SKM-1 treated with dmso at 0.1 percent for 144 hours (cell line): ENCODE results near the gene PRDM11.
"Not testable (repeated sequence)": the region's sequence is repeated elsewhere in the genome, so short reads cannot be mapped to it uniquely, and the experiment has no call there.

Experiments
- DNase-seq: peaks from one replicate; lab custom pipeline; 2025; ENCODE audit not compliant: unreplicated experiment; lab: John Stamatoyannopoulos, UW

Gene PRDM11

DNA sequence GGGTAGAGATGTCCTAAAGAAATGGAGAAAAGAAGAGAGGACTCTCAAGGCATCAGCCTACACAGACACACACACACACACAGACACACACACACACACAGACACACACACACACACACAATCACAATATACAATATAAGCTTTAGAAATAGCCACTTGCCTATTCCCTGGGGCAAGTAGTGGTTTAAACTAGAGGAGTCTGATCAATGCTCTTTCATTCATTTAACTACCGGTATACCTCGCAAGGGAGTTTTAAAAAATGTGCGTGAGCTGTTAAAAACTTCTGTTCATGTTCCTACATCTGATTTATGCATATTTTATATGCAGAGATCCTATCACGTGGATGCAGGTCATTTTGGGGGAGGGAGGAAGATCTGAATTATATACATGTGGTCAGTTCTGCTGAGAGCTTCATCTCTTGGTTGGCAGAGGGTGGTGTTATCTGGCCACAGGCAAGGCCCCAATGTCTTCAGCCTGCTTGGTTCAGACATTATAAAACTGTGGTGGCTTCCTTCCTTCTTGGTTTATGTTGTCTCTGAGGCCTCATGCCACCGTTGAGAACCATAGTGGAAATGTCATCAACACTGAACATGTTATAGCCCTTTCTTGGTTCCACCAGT is 83.1 kb downstream of the PRDM11 start:
- DNase-seq, result no peak

DNA sequence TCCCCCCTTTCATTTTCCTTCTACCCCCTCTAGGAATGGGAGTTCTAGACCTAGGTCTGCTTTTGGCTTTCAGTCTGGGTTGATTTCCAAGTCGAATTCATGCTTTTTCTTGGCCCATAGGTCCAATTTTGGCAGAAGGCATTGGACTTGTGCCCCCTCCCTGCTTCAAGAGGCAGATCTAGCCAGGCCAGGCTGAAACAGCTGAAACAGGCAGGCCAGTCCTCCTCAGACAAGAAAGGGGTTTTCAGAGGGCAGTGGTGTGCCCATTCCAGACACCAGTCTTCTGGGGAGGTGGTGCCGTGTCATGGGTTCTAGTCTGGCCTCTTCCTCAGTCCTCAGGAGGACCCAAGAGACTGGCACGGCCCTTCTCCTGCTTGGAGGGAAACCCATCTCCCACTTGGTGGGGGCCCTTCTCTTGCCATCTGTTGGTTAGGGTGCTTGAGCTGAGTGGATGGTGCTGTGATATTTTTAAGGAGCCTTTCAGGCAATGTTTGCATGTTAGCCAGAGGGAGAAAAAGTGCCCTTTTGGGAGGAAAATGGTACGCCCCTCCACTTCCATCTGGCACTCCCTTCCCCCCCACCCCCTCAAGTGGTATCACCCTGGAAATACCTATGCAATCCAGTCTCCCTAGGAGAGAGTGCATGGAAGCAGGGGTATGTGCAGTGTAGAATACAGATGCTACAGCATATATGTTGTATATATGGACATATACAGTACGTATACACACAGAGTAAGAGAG is 86.1 kb downstream of the PRDM11 start:
- no peak for DNase-seq

DNA sequence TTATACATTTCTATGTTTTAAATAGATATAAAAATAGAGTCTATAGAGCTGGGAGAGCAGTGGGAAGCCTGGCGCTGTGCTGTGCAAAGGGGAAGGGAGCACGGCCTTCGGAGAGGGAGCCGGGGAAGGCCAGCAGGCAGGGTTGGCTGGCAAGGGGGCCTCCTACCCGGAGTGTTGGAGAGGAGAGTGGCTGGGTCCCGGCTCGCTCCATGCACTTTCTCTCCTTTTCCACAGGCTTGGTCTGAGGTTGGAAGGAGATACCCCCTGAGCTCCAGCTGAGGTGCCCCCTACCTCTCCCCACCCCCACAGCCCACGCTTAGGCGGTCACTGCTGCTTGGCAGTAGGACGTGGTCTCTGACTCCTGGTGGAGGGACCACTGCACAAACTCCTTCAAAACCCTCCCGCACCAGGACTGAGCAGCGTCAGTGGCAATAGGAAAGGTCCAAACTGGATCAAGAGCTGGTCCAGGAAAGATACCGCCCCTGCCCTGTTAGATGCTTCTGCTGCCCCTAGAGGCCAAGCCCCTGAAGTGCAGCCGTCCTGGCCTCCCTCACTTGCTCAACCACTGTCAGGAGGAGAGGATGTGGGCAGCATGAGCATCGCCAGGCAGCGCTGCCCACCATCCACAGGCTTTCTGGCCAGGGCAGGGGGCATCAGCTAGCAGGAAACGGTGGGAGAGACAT is 86.8 kb downstream of the PRDM11 start:
- DNase-seq, result peak; percentile 45

DNA sequence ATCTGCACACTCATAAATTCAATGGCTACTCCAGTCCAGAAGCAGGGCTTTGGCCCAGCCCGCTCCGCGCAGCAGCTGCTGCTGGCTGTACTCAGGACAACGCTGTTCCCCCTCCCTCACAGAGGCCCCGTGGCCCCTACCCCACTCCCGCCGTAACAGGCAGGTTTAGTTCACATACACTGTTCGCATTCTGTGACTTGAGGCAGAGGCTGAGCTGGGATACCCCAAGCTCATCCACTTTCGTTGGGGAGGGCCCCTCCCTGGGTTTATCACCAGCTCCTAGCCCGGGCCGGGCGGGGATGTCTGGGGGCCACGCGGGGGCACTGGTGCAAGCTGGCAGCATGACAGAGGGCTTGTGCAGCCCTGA is 87.3 kb downstream of the PRDM11 start:
- DNase-seq, result no peak

DNA sequence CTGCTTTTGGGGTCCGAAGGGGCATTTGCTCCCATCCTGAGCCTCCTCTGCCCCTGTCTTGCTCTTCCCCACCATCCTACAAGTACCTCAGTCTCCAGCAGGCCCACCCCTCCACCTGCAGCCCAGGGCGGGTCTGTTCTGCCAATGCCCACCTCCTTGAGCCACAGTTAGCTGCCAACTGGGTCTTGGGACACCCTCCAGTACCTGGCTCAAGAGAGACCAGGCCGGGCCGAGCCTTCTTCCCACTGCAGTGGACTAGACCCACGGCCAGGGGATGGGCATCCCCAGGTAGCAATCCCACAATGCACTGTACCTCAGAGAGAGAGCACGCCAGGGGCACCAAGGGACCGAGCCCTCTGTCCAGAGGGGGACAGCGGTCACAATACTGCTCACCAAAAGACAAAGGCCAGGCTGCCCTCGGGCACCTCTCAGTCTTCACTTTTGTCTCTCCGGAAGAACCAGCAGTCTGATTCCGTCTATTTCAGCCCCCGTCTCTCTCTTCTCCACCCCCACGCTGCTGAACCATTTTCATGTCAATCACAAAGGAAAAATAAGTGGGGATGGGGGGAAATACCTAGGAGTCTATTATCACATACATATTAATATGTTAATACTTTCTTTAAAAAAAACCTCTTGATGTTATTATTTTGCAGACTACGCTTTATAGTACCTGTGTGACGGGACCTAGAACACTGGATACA is 88.0 kb downstream of the PRDM11 start:
- no peak for DNase-seq

DNA sequence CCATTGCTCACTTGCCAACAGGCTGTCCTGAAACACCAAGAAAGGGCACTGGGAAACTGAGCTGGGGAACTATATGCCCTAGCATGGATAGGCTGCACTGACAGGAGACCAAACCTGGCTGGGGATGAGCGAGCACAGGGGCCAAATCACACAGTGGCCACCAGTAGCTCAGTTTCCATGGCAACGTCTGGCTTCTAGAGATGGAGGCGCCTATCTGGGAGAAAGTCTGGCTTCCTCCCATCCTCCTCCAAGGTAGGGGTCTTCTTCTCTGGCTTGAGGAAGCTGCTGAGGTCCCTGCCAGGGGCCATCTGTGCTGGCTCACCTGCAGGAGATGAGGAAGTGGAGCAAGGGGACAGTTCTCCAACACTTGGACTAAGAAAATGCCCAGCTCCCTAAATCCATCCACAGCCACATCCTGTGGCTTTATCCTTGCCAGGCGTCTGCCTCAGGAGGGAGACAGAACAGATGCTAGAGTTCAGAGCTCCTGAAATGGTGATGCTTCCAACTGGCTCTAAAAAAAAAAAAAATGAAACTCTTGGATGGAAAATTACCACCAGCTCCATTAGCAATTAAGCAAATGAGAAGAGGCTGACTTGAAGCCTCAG is 91.4 kb downstream of the PRDM11 start:
- no peak for DNase-seq

DNA sequence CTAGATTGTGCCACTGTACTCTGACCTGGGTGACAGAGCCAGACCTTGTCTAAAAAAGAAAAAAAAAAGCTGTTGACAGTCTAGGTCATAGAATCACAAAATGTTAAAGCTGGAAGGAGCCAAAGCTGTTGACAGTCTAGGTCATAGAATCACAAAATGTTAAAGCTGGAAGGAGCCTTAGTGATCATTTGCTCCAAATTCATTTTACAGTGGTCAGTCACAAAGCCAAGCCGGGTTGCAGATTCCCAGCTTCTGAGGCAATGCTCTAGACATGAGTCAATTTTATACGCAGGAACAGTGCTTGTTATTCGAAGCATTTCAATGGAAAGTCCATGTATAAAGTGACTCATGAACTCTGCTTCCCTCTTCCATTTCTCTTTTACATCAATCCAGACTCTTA is 92.3 kb downstream of the PRDM11 start:
- DNase-seq, result no peak

DNA sequence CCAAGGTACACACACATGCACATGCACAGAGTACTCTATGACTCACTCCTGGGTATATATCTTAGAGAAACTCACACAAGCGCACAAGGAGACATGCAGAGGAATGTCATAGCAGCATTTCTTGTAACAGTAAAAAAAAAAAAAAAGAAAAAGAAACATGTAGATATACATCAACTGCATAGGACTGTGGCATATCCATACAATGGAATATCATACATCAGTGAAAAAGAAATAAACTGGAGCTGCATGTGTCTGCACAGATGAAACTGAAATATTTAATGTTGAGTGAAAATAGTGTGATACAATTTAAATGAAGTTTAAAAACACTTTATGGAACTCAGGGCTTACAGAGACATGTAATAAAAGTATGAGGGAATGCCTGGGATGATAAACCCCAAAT is 93.3 kb downstream of the PRDM11 start:
- no peak for DNase-seq

DNA sequence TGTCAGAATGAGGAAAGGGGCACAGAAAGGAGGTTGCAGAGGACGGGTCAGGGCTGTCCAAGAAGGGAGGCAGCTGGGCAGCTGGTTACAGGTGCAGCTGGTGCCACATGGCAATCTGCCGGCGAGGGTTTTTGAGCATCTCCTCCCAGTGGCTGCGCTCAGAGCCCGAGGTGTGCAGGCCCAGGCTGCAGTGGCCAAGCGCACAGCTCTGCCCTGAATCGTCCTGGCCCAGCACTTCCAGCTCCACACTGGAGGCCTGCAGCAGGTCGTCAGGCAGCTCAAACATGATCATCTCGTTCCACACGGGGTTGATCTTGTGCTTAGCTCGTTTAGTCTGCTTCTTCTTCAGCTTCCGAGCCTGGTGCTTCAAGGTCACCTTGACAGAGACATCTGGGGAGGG is 97.5 kb downstream of the PRDM11 start:
- no peak for DNase-seq

DNA sequence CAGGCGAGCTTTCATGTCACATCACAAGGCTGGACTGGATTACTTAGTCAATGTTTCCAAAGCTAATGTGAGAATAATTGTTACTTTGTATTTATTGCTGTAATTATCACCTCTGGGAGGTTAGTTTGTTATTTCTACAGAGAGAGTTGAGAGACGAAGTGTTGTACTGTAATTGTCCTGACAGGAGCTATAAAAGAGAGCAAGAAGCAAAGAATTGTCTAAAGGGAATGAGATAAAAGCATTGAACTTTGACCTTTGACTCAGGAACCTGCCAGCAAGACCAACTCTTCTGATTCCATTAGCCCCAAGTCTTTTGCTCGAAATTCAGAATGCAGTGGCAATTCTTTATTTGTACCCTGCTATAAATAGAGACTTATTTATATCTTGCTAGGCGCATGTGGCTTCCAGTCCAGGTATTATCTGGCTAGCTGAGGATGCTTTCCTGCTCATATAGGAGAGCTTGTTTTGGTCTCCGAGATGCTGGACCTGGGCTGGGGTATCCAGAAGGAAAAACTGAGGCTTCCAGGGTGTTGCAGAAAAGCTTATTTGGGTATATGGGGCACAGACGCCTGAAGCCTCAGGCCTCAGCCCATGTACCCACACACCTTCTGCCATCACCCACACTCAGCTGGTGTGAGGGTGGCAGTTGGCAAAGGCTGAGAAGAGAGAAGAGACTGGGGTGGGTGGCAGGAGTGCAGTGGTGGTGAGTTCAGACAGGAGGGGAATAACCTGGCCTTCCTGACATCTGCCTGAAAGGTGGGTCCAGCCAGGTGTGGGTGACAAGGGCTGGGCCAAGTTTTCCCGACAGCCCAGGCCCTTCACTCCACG is 99.0 kb downstream of the PRDM11 start:
- DNase-seq, result no peak

DNA sequence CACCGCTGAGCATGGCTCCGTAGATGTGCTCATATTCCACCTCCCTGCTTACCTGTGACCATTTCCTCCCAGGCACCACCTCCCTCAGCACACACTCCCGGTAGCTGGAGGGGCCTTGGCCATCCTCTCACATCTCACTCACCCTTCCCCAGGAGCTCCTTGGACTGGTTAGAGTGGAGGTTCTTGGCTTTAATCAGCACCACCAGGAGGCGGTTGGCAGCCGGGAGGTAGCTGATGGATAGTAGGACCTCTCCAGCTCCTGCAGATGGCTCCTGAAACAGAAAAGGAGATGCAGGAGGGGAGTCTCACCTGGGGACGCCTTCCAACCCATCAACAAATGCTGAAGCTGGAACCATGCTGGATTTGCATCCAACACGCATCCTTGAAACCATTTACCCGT is 99.8 kb downstream of the PRDM11 start:
- no peak for DNase-seq

DNA sequence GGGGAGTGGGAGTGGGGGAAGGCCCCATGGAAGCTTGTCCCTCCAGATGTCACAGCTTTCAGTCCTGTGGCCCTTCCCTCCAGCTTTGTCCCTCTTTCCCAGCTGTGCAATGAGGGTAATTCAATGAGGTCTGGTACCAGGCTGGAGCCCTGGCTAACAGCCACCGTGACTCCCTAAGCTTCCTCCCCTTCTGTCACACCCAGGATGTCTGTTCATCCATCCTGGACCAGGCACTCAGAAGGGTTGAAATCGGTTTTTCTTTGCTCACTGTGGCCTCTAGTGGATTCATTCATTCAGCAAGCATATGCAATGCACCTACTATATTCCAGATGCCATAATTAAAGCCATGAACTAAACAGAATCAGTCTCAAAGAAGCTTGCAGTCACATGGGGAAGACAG is 101.0 kb downstream of the PRDM11 start:
- no peak for DNase-seq

DNA sequence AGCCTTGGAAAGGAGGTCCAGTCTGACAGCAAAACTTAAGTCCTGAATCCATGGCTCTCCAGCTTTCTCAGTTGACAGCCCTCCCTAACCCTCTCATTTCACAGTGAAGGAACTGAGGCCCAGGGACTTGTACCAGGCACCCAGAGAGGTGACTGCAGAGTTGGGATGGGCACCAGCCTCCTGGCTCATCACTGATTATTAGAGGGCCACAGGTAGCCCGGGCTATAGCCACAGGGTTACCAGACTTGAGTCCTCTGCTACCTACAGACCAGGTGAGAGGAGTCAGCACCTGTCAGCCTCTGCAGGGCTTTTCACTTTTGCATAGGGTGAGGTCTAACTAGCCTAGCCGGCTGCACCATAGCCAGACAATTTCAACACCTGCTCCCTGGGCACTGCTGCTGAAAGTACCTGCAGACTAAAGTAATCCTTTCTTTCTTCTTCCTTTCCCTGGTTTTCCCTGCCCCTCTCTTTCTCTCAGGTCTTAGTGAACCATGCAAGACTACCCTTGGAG is 102.1 kb downstream of the PRDM11 start:
- DNase-seq, result no peak

DNA sequence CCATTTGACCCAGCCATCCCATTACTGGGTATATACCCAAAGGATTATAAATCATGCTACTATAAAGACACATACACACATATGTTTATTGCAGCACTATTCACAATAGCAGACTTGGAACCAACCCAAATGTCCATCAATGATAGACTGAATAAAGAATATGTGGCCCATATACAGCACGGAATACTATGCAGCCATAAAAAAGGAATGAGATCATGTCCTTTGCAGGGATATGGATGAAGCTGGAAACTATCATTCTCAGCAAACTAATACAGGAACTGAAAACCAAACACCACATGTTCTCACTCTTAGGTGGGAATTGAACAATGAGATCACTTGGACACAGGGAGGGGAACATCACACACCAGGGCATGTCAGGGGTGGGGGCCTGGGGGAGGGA is 102.9 kb downstream of the PRDM11 start:
- not testable (repeated sequence) for DNase-seq

DNA sequence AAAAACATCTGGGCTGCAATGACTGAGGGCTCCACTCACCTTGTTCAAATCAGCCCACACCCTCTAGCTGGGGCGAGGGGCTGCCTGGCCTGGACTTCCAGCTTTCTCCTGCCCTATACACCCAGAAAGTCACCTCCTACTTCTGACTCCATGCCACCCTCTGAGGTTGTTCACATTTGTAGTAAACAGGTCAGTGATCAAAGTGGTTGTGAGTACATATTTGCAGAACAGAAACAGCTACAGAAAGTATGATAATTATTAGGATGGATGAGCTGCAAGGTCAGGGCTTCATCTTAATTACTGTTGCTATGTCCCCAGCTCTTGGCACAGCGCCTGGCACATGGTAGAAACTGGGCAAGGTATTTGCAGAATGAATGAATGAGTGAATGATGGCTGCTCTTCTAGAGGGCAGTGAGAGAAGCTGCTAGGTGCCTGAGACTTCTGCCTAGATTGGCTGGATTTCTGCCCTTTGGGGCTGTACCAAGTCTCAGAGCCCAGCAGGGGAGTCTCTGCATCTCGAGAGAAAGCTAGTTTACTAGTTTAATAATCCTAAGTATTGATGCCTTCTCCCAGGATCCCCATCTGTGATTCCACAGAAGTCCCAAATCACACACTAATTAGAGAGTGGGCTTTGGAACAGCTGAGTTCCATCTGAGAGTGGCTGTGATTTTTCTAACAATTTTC is 103.7 kb downstream of the PRDM11 start:
- no peak for DNase-seq

DNA sequence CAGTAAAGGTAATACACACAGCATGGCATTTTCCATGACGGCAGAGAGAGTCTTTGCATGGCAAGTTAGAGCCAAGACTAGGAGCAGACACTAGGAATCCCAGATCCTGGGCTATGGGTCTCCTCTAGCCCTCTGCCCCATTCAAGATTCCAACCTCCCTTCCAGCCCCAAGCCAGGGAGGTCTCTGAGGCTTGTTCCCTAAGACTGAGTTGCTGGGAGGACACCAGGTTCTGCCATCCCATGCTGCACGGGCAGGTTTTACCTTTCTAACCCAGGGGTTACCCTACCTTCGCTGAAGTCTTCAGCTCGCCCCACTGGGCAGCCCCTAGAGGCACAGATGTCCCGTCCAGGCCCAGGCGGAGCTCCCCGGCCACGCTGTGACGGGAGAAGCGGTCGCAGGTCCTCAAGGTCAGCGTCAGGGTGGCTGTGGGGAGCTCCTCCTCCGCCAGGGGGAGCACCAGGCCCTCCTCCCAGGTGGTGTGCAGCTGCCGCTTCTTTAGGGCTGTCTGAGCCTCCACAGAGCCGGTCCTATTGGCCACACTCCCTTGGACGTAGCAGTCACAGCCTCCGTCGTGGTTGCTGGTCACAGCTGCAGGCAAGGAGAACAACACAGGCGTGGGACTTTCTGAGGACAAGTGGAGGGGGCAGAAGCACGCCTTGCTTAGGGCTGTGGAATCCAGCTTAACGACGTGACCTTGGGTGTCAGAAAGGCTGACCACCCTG is 105.9 kb downstream of the PRDM11 start:
- DNase-seq, result peak; percentile 1

DNA sequence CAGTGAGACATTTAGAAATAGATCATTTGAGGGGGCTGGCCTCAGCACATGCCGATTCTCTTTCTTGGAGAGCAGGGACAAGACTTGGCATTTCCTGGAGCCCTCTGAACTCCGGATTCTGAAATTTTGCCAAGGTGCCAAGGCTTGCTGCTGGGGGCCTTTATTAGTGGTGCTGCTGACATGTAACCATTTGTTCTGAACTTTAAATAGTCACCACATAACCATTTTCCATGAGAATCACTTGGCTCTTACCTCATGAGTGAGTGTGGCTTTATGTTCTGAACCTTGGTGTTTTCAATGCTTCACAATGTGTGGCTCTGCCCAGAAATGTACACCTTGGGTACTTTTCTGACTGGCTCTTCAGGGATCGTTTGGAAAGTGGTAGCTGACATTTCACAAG is 106.4 kb downstream of the PRDM11 start:
- DNase-seq, result no peak

DNA sequence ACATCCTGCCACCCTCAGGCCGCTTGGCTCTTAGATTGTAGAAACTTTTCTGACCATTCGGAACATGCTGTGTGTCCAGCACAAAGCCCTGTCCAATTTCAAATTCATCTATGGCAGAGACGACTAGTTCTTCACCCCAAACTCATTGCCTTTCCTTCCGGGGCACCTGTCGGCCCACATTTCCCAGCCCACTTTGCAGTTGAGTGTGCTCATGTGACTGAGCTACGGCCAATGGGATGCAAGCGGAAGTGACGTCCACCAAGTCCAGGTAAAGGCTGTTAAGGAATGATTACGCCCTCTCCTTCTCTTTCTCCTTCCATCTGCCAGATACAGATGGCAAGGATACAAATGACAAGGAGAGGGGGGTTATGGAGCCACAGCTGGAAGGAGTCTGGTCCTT is 107.2 kb downstream of the PRDM11 start:
- no peak for DNase-seq

DNA sequence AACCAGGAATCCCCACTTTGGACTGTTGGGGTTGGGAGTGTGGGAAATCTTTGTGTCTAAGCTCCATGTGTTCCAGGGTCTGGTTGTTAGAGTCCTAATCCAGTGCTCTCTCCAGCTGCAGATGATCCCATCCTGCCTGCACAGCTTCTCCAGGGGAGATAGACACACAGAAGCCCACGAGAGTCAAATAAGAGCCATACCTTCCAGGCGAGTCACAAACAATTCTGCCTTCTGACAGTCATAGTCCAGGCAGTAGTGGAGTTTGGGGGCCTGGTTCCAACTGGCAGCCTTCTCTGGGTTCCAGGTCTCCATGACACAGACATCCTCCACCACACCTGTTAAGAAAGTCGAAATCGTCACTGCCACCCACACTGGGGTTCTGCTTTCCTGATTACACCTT is 107.6 kb downstream of the PRDM11 start:
- no peak for DNase-seq
